GM23338 (cell line): ENCODE results near the gene DUS3L. TPM values are rescaled to one million over a fixed set of nuclear protein-coding genes. Genes with fewer than 3 reads are reported as not detected.

Experiments
- ATAC-seq: fragments of 200-7000 bp; cut with Tn5 transposase; 3 replicates; pipeline ENCODE4 v1.9.1; 2020
- DNase-seq: peaks from one replicate; pipeline ENCODE4 v3.0.0-alpha.2; 2015; ENCODE audit warnings: low spot score
- H2AFZ ChIP-seq: fragments of 200-600 bp; sonication (generic); 2 replicates; pipeline ENCODE4 v1.8.0; 2016; ENCODE audit warnings: antibody characterized with exemption, mild to moderate bottlenecking, moderate library complexity
- H3F3A ChIP-seq: fragments of 200-600 bp; sonication (generic); replicated peaks from 2 replicates; pipeline ENCODE4 v1.8.0; 2017; ENCODE audit warnings: antibody characterized with exemption, mixed run types, low read depth
- H3K27ac ChIP-seq: fragments of 200-600 bp; sonication (generic); 2 replicates; pipeline ENCODE4 v1.6.1; 2016; ENCODE audit warnings: low read depth
- H3K27me3 ChIP-seq: fragments of 200-600 bp; sonication (generic); 2 replicates; pipeline ENCODE4 v1.8.0; 2016; ENCODE audit warnings: mild to moderate bottlenecking, mixed run types, moderate library complexity; ENCODE audit not compliant: insufficient read depth
- H3K36me3 ChIP-seq: fragments of 200-600 bp; sonication (generic); 2 replicates; pipeline ENCODE4 v1.8.0; 2016; ENCODE audit warnings: mild to moderate bottlenecking; ENCODE audit not compliant: insufficient read depth
- H3K4me1 ChIP-seq: fragments of 200-600 bp; sonication (generic); 2 replicates; pipeline ENCODE4 v1.8.0; 2016; ENCODE audit warnings: mild to moderate bottlenecking, moderate library complexity; ENCODE audit not compliant: insufficient read depth
- H3K4me2 ChIP-seq: fragments of 200-600 bp; sonication (generic); 2 replicates; pipeline ENCODE4 v1.7.1; 2017; ENCODE audit warnings: mixed run types
- H3K4me3 ChIP-seq: fragments of 200-600 bp; sonication (generic); 2 replicates; pipeline ENCODE4 v1.6.1; 2016; ENCODE audit warnings: mixed run types
- H3K79me2 ChIP-seq: fragments of 200-600 bp; sonication (generic); replicated peaks from 2 replicates; pipeline ENCODE4 v1.8.0; 2017; ENCODE audit warnings: mild to moderate bottlenecking; ENCODE audit not compliant: insufficient read depth
- H3K9me2 ChIP-seq: fragments of 200-600 bp; sonication (generic); 2 replicates; pipeline ENCODE4 v1.8.0; 2017; ENCODE audit not compliant: insufficient read depth
- H4K20me1 ChIP-seq: fragments of 200-600 bp; sonication (generic); replicated peaks from 2 replicates; pipeline ENCODE4 v1.8.0; 2017; ENCODE audit warnings: mild to moderate bottlenecking; ENCODE audit not compliant: insufficient read depth
- H3K27ac Mint-ChIP-seq: 2 replicates; pipeline ENCODE4 v1.8.0; 2020; ENCODE audit warnings: inconsistent platforms, mild to moderate bottlenecking, moderate library complexity, mixed read lengths
- H3K27me3 Mint-ChIP-seq: 3 replicates; pipeline ENCODE4 v1.8.0; 2022; ENCODE audit warnings: low read depth, mild to moderate bottlenecking, moderate library complexity, mixed read lengths, inconsistent platforms; ENCODE audit not compliant: insufficient read depth, poor library complexity
- H3K36me3 Mint-ChIP-seq: 3 replicates; pipeline ENCODE4 v1.8.0; 2021; ENCODE audit warnings: low read depth, mild to moderate bottlenecking, inconsistent platforms, moderate library complexity, mixed read lengths
- H3K4me1 Mint-ChIP-seq: 3 replicates; pipeline ENCODE4 v1.8.0; 2020; ENCODE audit warnings: mild to moderate bottlenecking, inconsistent platforms, mixed read lengths
- H3K4me3 Mint-ChIP-seq: 3 replicates; pipeline ENCODE4 v1.8.0; 2021; ENCODE audit warnings: moderate library complexity, mild to moderate bottlenecking, inconsistent platforms, mixed read lengths
- H3K9me3 Mint-ChIP-seq: 3 replicates; pipeline ENCODE4 v1.8.0; 2020; ENCODE audit warnings: moderate library complexity, mild to moderate bottlenecking, inconsistent platforms, mixed read lengths
- CREB1 ChIP-seq: fragments of 250-450 bp; sonication (Bioruptor Pico); IDR thresholded peaks from 2 replicates; pipeline ENCODE4 v1.5.0; 2020; ENCODE audit warnings: low read depth, mild to moderate bottlenecking, moderate library complexity
- CTCF ChIP-seq, 2 experiments: fragments of 200-600 bp in 1 of 2; sonication (generic) in 1 of 2; conservative IDR thresholded peaks; 2 replicates each; pipeline versions ENCODE4 v1.5.1 to v1.6.1; 2016 to 2017; ENCODE audit warnings: antibody characterized with exemption in 2 of 2, low read depth in 2 of 2, mild to moderate bottlenecking in 2 of 2, moderate library complexity in 1 of 2
- ETS1 ChIP-seq: IDR thresholded peaks from 2 replicates; pipeline ENCODE4 v1.6.1; 2016; ENCODE audit warnings: antibody characterized with exemption
- EZH2 ChIP-seq: fragments of 200-600 bp; sonication (generic); IDR thresholded peaks from one replicate; pipeline ENCODE4 v1.8.0; 2017; ENCODE audit warnings: antibody characterized with exemption, mild to moderate bottlenecking, low read depth; ENCODE audit not compliant: unreplicated experiment
- EZH2phosphoT487 ChIP-seq: fragments of 200-600 bp; sonication (generic); IDR thresholded peaks from one replicate; pipeline ENCODE4 v1.8.1; 2018; ENCODE audit warnings: antibody characterized with exemption; ENCODE audit not compliant: unreplicated experiment
- JUNB ChIP-seq: IDR thresholded peaks from one replicate; pipeline ENCODE4 v1.6.1; 2016; ENCODE audit warnings: antibody characterized with exemption; ENCODE audit not compliant: unreplicated experiment
- NANOG ChIP-seq: IDR thresholded peaks from 2 replicates; pipeline ENCODE4 v1.6.1; 2016; ENCODE audit warnings: antibody characterized with exemption, borderline replicate concordance
- POLR2AphosphoS5 ChIP-seq: IDR thresholded peaks from 2 replicates; pipeline ENCODE4 v1.6.1; 2016; ENCODE audit warnings: antibody characterized with exemption, low read depth
- REST ChIP-seq: IDR thresholded peaks from one replicate; pipeline ENCODE4 v1.6.1; 2018; ENCODE audit warnings: antibody characterized with exemption; ENCODE audit not compliant: unreplicated experiment
- STAT1 ChIP-seq: IDR thresholded peaks from one replicate; pipeline ENCODE4 v1.6.1; 2016; ENCODE audit warnings: antibody characterized with exemption; ENCODE audit not compliant: unreplicated experiment
- ZNF114 ChIP-seq: fragments of 250-450 bp; sonication (Bioruptor Pico); IDR thresholded peaks from 2 replicates; pipeline ENCODE4 v1.5.0; 2020; ENCODE audit warnings: mild to moderate bottlenecking, moderate library complexity
- ZNF331 ChIP-seq: fragments of 250-450 bp; sonication (Bioruptor Pico); IDR thresholded peaks from 2 replicates; pipeline ENCODE4 v1.5.0; 2020; ENCODE audit warnings: low read depth, mild to moderate bottlenecking, moderate library complexity
- ZNF462 ChIP-seq: fragments of 250-450 bp; sonication (Bioruptor Pico); IDR thresholded peaks from 2 replicates; pipeline ENCODE4 v1.5.0; 2020; ENCODE audit warnings: mild to moderate bottlenecking, moderate library complexity
- polyA plus RNA-seq: library from polyadenylated mRNA; unstranded; fragments of >200 nt; fragmentation: Nextera tagmentation; extraction: Ambion mirVana; gene quantifications from 2 replicates; pipeline ENCODE4 v1.2.1, GENCODE V29; 2016
- total RNA-seq: library from RNA; depleted of rRNA; stranded (reverse); fragments of >200 nt; shearing (Covaris generic); gene quantifications from 2 replicates; pipeline ENCODE4 v1.2.3, GENCODE V29; 2014

The DUS3L gene
- total and polyA plus RNA-seq, 2 experiments from 2014 or later = 26.2 to 53.0 TPM

GRCh38 chr19:5792224-5792623, 1.3 kb upstream of the DUS3L start:
- no peaks in the 10 kb centered on the region for H3K4me1 ChIP-seq
- H3K9me2 ChIP-seq = no peaks in the 10 kb centered on the region
- no peak overlapping the region for H3K27ac ChIP-seq
- peaks cover 15% of the 10 kb centered on the region for H3K27me3 Mint-ChIP-seq
- peaks cover 25% of the 10 kb centered on the region for H3K36me3 Mint-ChIP-seq
- no peaks in the 10 kb centered on the region; the same call in 1 of the 2 replicates for H4K20me1 ChIP-seq
- H3K4me1 Mint-ChIP-seq = peaks cover 5% of the 10 kb centered on the region
- peaks cover 5% of the 10 kb centered on the region; the same call in 1 of the 2 replicates for H3K36me3 ChIP-seq
- no peak overlapping the region for H3K4me3 ChIP-seq
- H3K4me3 Mint-ChIP-seq = no peak overlapping the region; the same call in 2 of the 3 replicates
- DNase-seq (no peak), ATAC-seq (no peak)
- H3F3A ChIP-seq = no peaks in the 10 kb centered on the region
- no peak overlapping the region for H2AFZ ChIP-seq
- H3K4me2 ChIP-seq = no peak overlapping the region
- TF ChIP-seq STAT1 (no peak), CREB1 (CRISPR knock-in tag) (no peak), REST (no peak), ZNF462 (CRISPR knock-in tag) (no peak), ZNF331 (CRISPR knock-in tag) (no peak), CTCF (conservative IDR thresholded peaks at IDR 0.05; ENCODE audit: low read depth in 2 of 2) (no peak), NANOG (no peak), ZNF114 (CRISPR knock-in tag) (no peak), ETS1 (no peak), EZH2 (no peak), JUNB (no peak), POLR2AphosphoS5 (no peak), EZH2phosphoT487 (no peak)
- H3K9me3 Mint-ChIP-seq = no peaks in the 10 kb centered on the region; the same call in 1 of the 3 replicates
- no peaks in the 10 kb centered on the region for H3K27me3 ChIP-seq
- H3K79me2 ChIP-seq = no peaks in the 10 kb centered on the region
- no peak overlapping the region for H3K27ac Mint-ChIP-seq
